Transverse colon (tissue), 4 donors: Measurements from ENCODE around the gene GPR42. TPM values are rescaled to one million over a fixed set of nuclear protein-coding genes. Genes with fewer than 3 reads are reported as not detected.

Source experiments
- DNase-seq: peaks from one replicate; pipeline ENCODE4 v3.0.0-alpha.2; 2019
- H3K27ac ChIP-seq, 4 donors: fragments of 200-600 bp; sonication (generic); 2 replicates each; pipeline ENCODE4 v1.5.1; 2016 to 2018; ENCODE audit warnings: inconsistent platforms in 4 of 4
- H3K27me3 ChIP-seq: fragments of 200-600 bp; sonication (generic); 2 replicates; pipeline ENCODE4 v1.5.1; 2017; ENCODE audit warnings: inconsistent platforms
- H3K36me3 ChIP-seq, 4 donors: fragments of 200-600 bp; sonication (generic); 2 replicates each; pipeline ENCODE4 v1.5.1; 2017 to 2019; ENCODE audit warnings: inconsistent platforms in 4 of 4
- H3K4me1 ChIP-seq, 4 donors: fragments of 200-600 bp; sonication (generic); 2 replicates each; pipeline ENCODE4 v1.5.1; 2017 to 2020; ENCODE audit warnings: inconsistent platforms in 4 of 4
- H3K4me3 ChIP-seq, 4 donors: fragments of 200-600 bp; sonication (generic); 1 replicate in 1 of 4; 2 replicates in 3 of 4; pipeline versions ENCODE4 v1.5.1 to v1.6.1; 2017 to 2019; ENCODE audit warnings: inconsistent platforms in 4 of 4
- H3K9me3 ChIP-seq, 2 donors: fragments of 200-600 bp; sonication (generic); 2 replicates each; pipeline ENCODE4 v1.5.1; 2017 to 2019; ENCODE audit warnings: inconsistent platforms in 2 of 2
- EP300 ChIP-seq: sonication (generic); formaldehyde crosslinking; IDR thresholded peaks from one replicate; pipeline ENCODE4 v1.6.1; 2017; ENCODE audit warnings: antibody characterized with exemption, low read depth
- POLR2A ChIP-seq: fragments of 450-650 bp; IDR thresholded peaks from one replicate; pipeline ENCODE4 v1.6.1; 2016; ENCODE audit warnings: antibody characterized with exemption, mild to moderate bottlenecking, moderate library complexity
- POLR2AphosphoS5 ChIP-seq, 3 donors: sonication (generic); formaldehyde crosslinking; IDR thresholded peaks; one replicate each; pipeline ENCODE4 v1.6.1; 2016; ENCODE audit warnings: antibody characterized with exemption in 3 of 3
- WGBS, 2 donors: methylation state at CpG; one replicate each; pipeline ENCODE4 v1.1.5; 2018; ENCODE audit warnings: low coverage in 1 of 2; 5-methylcytosine and 5-hydroxymethylcytosine counted together
- in situ Hi-C, 4 donors: fragments of 200-750 bp; cut with MboI; loops; one replicate each; pipeline versions ENCODE4 v1.15.0 to v1.15.1; 2017; ENCODE audit warnings: low sequenced_read_pairs in 3 of 4, low pct_ligation_motif_present in 1 of 4, low pct_unique_long_range_greater_than_20kb in 1 of 4
- intact Hi-C: fragments of 100-400 bp; cut with DNase I; formaldehyde crosslinking; loops from one replicate; pipeline ENCODE4 v1.15.1; 2023; ENCODE audit warnings: low total_unique reads
- small RNA-seq, 4 donors: library from RNA; depleted of rRNA; stranded (forward); fragments of <200 nt; gene quantifications; one replicate each; pipeline ENCODE3, GENCODE V24; 2016
- total RNA-seq, 4 donors: library from RNA; depleted of rRNA; stranded (reverse); fragments of >200 nt; gene quantifications; one replicate each; pipeline ENCODE4 v1.1.0, GENCODE V29; 2016
- TF ChIP-seq, protein P1 (sequence below), 5 experiments: fragments of 200-600 bp in 3 of 5; fragments of 450-650 bp in 2 of 5; sonication (generic) in 3 of 5; IDR thresholded peaks; 1 replicate in 2 of 5; 2 replicates in 3 of 5; pipeline ENCODE4 v1.5.1; 2016 to 2017; ENCODE audit warnings: antibody characterized with exemption in 5 of 5, inconsistent platforms in 3 of 5, mild to moderate bottlenecking in 2 of 5, moderate library complexity in 1 of 5

Gene GPR42
- total RNA-seq, 4 donors from 2014 or later, result not detected

DNA sequence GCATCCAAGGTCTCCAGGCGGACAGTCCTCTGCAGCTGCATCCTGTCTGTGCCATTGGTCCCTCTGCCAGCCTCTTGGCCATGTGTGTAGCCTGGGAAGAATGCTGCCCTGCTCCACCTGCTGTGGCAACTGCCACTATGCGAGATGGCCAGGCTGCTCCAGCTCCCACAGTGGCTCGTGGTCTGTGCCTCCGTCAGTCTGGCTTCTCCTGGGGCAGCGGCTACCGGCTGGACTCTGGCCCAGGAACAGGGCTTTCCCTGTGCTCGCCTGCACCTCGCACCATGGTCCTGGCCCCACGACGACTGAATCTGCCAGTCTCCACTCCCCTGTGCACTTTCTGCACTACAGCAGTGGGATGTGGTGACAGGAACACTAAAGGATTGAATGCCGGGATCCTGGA is 50.5 kb downstream of the GPR42 start:
- WGBS, 2 donors, result 75 to 80% methylated on average over 1 to 11 of the region's 11 CpGs
- Histone ChIP-seq H3K27ac (no peak overlapping the region), H3K4me3 (no peak overlapping the region), H3K27me3 (peaks cover 10% of the 10 kb centered on the region), H3K36me3 (no peaks in the 10 kb centered on the region), H3K4me1 (peaks cover 0 to 11% (median 3%) of the 10 kb centered on the region in 4 donors), H3K9me3 (no peaks in the 10 kb centered on the region)
- no peak for DNase-seq
- TF ChIP-seq, protein P1, sequence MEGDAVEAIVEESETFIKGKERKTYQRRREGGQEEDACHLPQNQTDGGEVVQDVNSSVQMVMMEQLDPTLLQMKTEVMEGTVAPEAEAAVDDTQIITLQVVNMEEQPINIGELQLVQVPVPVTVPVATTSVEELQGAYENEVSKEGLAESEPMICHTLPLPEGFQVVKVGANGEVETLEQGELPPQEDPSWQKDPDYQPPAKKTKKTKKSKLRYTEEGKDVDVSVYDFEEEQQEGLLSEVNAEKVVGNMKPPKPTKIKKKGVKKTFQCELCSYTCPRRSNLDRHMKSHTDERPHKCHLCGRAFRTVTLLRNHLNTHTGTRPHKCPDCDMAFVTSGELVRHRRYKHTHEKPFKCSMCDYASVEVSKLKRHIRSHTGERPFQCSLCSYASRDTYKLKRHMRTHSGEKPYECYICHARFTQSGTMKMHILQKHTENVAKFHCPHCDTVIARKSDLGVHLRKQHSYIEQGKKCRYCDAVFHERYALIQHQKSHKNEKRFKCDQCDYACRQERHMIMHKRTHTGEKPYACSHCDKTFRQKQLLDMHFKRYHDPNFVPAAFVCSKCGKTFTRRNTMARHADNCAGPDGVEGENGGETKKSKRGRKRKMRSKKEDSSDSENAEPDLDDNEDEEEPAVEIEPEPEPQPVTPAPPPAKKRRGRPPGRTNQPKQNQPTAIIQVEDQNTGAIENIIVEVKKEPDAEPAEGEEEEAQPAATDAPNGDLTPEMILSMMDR (IDR thresholded peaks at IDR 0.05), result no peak
- no peak for TF ChIP-seq POLR2AphosphoS5 (IDR thresholded peaks at IDR 0.05)
- no peak for TF ChIP-seq EP300
- no peak for TF ChIP-seq POLR2A
- intact Hi-C loops (no loop called here), in situ Hi-C loops (no loop called here)

Small RNAs within 50 kb of the gene (small RNA-seq; reads per million reads assigned to genes)
- gene RN7SL491P, result 0 reads per million in 4 donors

Other genes with a start within 250 kb of the GPR42 start
- gene LGI4, start 236.0 kb upstream of the GPR42 start, total RNA-seq, result 10 to 100 TPM in 3 of 4 donors, 1 to 10 TPM in 1; 9.8 to 71.8 (median 25.9) TPM
- 10 to 100 TPM in 2 of 4 donors, not detected in 2; 10.6 to 29.2 TPM for gene FXYD1, start 232.2 kb upstream of the GPR42 start, total RNA-seq
- not detected for gene FXYD7, start 227.8 kb upstream of the GPR42 start, total RNA-seq
- gene FXYD5, start 216.3 kb upstream of the GPR42 start, total RNA-seq, result 10 to 100 TPM in 2 of 4 donors, 1 to 10 TPM in 2; 2.0 to 57.2 (median 15.1) TPM
- not detected for gene FAM187B, start 142.3 kb upstream of the GPR42 start, total RNA-seq
- gene LSR, start 122.1 kb upstream of the GPR42 start, total RNA-seq, result 100 to 1,000 TPM; 124 to 484 (median 330) TPM
- 100 to 1,000 TPM in 3 of 4 donors, 10 to 100 TPM in 1; 95.9 to 207 (median 140) TPM for gene USF2, start 102.1 kb upstream of the GPR42 start, total RNA-seq
- not detected for gene HAMP, start 88.5 kb upstream of the GPR42 start, total RNA-seq
- not detected for gene MAG, start 78.9 kb upstream of the GPR42 start, total RNA-seq
- gene CD22, start 41.9 kb upstream of the GPR42 start, total RNA-seq, result 10 to 100 TPM in 2 of 4 donors, 1 to 10 TPM in 1, not detected in 1; 4.4 to 27.7 (median 21.1) TPM
- under 1 TPM in 1 of 4 donors, not detected in 3; 0.32 TPM for gene FFAR1, start 23.2 kb upstream of the GPR42 start, total RNA-seq
- under 1 TPM in 1 of 4 donors, not detected in 3; 0.27 TPM for gene FFAR3, start 12.6 kb upstream of the GPR42 start, total RNA-seq
- 1 to 10 TPM in 1 of 4 donors, under 1 TPM in 1, not detected in 2; 0.32 to 2.2 TPM for gene FFAR2, start 77.2 kb downstream of the GPR42 start, total RNA-seq
- gene KRTDAP, start 119.4 kb downstream of the GPR42 start, total RNA-seq, result not detected
- 10 to 100 TPM in 2 of 4 donors, 1 to 10 TPM in 2; 2.7 to 18.1 (median 10.0) TPM for gene DMKN, start 142.6 kb downstream of the GPR42 start, total RNA-seq
- gene SBSN, start 157.2 kb downstream of the GPR42 start, total RNA-seq, result not detected
- gene GAPDHS, start 162.4 kb downstream of the GPR42 start, total RNA-seq, result not detected
- gene TMEM147, start 174.6 kb downstream of the GPR42 start, total RNA-seq, result 10 to 100 TPM; 29.5 to 77.0 (median 54.0) TPM
- not detected for gene ATP4A, start 192.6 kb downstream of the GPR42 start, total RNA-seq
- gene PMIS2, start 215.1 kb downstream of the GPR42 start, total RNA-seq, result not detected
- 1 to 10 TPM; 3.7 to 6.6 (median 5.2) TPM for gene HAUS5, start 241.7 kb downstream of the GPR42 start, total RNA-seq